ENCODE data around the gene ARPC5L. TPM values are rescaled to one million over a fixed set of nuclear protein-coding genes. Genes with fewer than 3 reads are reported as not detected.

ARPC5L gene
- total RNA-seq, 1 experiment from 2014 or later, result 84.4 TPM

DNA sequence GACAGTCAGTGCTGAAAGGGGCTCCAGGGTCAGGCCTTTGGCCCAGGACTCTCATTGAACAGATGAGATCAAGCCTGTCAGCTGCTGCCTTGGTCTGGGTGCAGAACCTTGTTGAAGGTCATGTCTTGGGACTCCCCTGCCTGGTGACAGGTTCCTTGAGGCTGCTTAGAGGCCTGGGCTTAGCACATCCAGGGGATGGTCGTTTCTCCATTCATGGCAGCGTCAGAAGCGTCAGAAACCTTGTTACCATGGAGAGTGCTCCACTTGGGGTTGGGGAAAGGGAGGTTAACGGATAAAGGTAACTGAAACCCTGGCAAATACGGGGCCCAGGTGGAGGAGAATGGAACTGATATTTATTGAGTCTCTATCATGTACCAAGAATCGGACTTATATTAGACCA lies 8.8 kb downstream of the ARPC5L start:
- Histone ChIP-seq H3K9me2 (ENCODE audit: insufficient read depth) (no peaks in the 10 kb centered on the region), H4K20me1 (ENCODE audit: insufficient read depth) (peaks cover 23% of the 10 kb centered on the region), H3K4me2 (peak overlapping the region; percentile 95), H3K36me3 (ENCODE audit: low read depth) (0 out of 2 replicates have a peak, but pooled peaks cover 10% of the 10 kb centered on the region), H3K9me3 (ENCODE audit: insufficient read depth, low read depth) (no peaks in the 10 kb centered on the region), H3K4me3 (peak overlapping the region; percentile 100), H3K27me3 (ENCODE audit: insufficient read depth, low read depth) (no peaks in the 10 kb centered on the region), H3F3A (ENCODE audit: insufficient read depth, low read depth) (peaks cover 22% of the 10 kb centered on the region), H3K27ac (no peak overlapping the region), H3K79me2 (ENCODE audit: low read depth) (peaks cover 84% of the 10 kb centered on the region), H2AFZ (no peak overlapping the region; the same call in 1 of the 2 replicates), H3K4me1 (replicated peaks; ENCODE audit: insufficient read depth) (peaks cover 24% of the 10 kb centered on the region; the same call in 1 of the 2 replicates)
- TF ChIP-seq, protein P1, sequence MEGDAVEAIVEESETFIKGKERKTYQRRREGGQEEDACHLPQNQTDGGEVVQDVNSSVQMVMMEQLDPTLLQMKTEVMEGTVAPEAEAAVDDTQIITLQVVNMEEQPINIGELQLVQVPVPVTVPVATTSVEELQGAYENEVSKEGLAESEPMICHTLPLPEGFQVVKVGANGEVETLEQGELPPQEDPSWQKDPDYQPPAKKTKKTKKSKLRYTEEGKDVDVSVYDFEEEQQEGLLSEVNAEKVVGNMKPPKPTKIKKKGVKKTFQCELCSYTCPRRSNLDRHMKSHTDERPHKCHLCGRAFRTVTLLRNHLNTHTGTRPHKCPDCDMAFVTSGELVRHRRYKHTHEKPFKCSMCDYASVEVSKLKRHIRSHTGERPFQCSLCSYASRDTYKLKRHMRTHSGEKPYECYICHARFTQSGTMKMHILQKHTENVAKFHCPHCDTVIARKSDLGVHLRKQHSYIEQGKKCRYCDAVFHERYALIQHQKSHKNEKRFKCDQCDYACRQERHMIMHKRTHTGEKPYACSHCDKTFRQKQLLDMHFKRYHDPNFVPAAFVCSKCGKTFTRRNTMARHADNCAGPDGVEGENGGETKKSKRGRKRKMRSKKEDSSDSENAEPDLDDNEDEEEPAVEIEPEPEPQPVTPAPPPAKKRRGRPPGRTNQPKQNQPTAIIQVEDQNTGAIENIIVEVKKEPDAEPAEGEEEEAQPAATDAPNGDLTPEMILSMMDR (conservative IDR thresholded peaks at IDR 0.05), result no peak
- no peak for TF ChIP-seq EZH2 (IDR thresholded peaks at IDR 0.05; ENCODE audit: low read depth)
- ChIA-PET POLR2A (ENCODE audit: unreplicated experiment) (no interaction called here), CTCF (interaction anchor here (0.6 kb wide), 1 partner anchor 58 kb away, joined by 3 read pairs; no protein-coding TSS in a partner anchor)
- no TSS peak for BruUV-seq (replicated peaks)
- intact Hi-C loops (cut with micrococcal nuclease; ENCODE audit: unreplicated experiment), result loop anchor here (1.0 kb wide), 1 partner anchor 8 kb away; the partner anchor contains the start of gene ARPC5L
- no peak for DNase-seq

DNA sequence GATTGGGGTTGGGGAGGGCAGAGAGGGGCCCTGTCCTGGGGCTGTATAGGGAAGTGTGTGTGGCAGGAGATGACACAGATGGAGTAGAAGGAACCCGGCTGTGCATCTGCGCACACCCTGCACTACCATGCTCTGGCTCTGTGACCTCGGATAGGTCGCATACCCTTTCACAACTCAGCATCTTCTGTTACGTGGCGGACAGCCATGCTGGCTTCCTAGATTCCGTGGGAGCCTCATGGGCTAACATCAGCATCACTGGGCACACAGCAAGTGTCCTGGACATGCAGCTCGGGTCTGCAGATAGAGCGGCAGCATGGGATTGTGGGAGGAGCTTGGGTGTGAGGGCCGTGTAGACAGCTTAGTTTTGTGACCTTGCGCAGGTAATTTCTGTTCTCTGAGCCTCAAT lies 9.2 kb downstream of the ARPC5L start:
- Histone ChIP-seq H4K20me1 (ENCODE audit: insufficient read depth) (peaks cover 23% of the 10 kb centered on the region), H3F3A (ENCODE audit: insufficient read depth, low read depth) (peaks cover 24% of the 10 kb centered on the region), H3K27ac (no peak overlapping the region), H3K9me3 (ENCODE audit: insufficient read depth, low read depth) (no peaks in the 10 kb centered on the region), H3K36me3 (ENCODE audit: low read depth) (0 out of 2 replicates have a peak, but pooled peaks cover 10% of the 10 kb centered on the region), H3K4me3 (peak overlapping the region; percentile 100; the same call in 1 of the 2 replicates), H3K4me2 (peak overlapping the region; percentile 95), H3K9me2 (ENCODE audit: insufficient read depth) (no peaks in the 10 kb centered on the region), H3K4me1 (replicated peaks; ENCODE audit: insufficient read depth) (peaks cover 24% of the 10 kb centered on the region; the same call in 1 of the 2 replicates), H2AFZ (no peak overlapping the region), H3K27me3 (ENCODE audit: insufficient read depth, low read depth) (no peaks in the 10 kb centered on the region), H3K79me2 (ENCODE audit: low read depth) (peaks cover 84% of the 10 kb centered on the region)
- intact Hi-C loops (cut with micrococcal nuclease; ENCODE audit: unreplicated experiment), result no loop called here
- CTCF ChIA-PET, result no interaction called here
- POLR2A ChIA-PET (ENCODE audit: unreplicated experiment), result no interaction called here
- no TSS peak for BruUV-seq (replicated peaks)
- no peak for TF ChIP-seq EZH2 (IDR thresholded peaks at IDR 0.05; ENCODE audit: low read depth)
- TF ChIP-seq, protein P1 (conservative IDR thresholded peaks at IDR 0.05), result no peak
- DNase-seq, result no peak

DNA sequence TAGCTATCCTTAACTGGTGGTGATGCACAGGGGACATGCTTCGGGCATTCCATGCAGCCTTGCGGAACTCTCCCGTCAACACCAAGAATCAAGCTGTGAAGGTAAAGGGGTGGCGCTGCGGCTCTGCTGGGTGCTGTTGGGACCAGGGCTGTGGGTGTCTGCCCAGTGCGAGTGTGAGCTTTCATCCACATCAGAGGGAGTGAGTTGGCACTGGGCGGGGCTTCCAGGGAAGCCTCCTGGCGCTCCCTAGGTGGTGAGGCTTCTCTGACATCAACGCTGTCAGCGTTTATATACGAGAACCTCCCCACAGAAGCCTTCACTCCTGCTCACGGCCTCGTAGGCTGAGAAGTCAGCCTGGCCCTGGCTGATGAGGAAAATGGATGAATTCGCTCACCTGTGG lies 11.7 kb downstream of the ARPC5L start:
- Histone ChIP-seq H3K27ac (no peak overlapping the region), H3K79me2 (ENCODE audit: low read depth) (peaks cover 63% of the 10 kb centered on the region), H3K9me2 (ENCODE audit: insufficient read depth) (no peaks in the 10 kb centered on the region), H3K4me1 (replicated peaks; ENCODE audit: insufficient read depth) (0 out of 2 replicates have a peak, but pooled peaks cover 14% of the 10 kb centered on the region), H3K9me3 (ENCODE audit: insufficient read depth, low read depth) (no peaks in the 10 kb centered on the region), H3K27me3 (ENCODE audit: insufficient read depth, low read depth) (no peaks in the 10 kb centered on the region), H3K4me2 (no peak overlapping the region), H4K20me1 (ENCODE audit: insufficient read depth) (peaks cover 31% of the 10 kb centered on the region), H3K4me3 (no peak overlapping the region), H2AFZ (no peak overlapping the region), H3K36me3 (ENCODE audit: low read depth) (0 out of 2 replicates have a peak, but pooled peaks cover 10% of the 10 kb centered on the region), H3F3A (ENCODE audit: insufficient read depth, low read depth) (peaks cover 26% of the 10 kb centered on the region)
- ChIA-PET POLR2A (ENCODE audit: unreplicated experiment) (interaction anchor here (0.6 kb wide), 1 partner anchor 121 kb away, joined by 4 read pairs; no protein-coding TSS in a partner anchor), CTCF (no interaction called here)
- BruUV-seq (replicated peaks), result no TSS peak
- TF ChIP-seq, protein P1 (conservative IDR thresholded peaks at IDR 0.05), result no peak
- TF ChIP-seq EZH2 (IDR thresholded peaks at IDR 0.05; ENCODE audit: low read depth), result no peak
- no peak for DNase-seq
- intact Hi-C loops (cut with micrococcal nuclease; ENCODE audit: unreplicated experiment), result no loop called here

Measured in PC-9 (cell line).